HL-60 (cell line): ENCODE measurements around the gene ZMYND12.

ENCODE experiments used
- DNase-seq, 2 experiments: peaks; one replicate each; pipeline ENCODE4 v3.0.0-alpha.2; 2010 to 2020; ENCODE audit warnings: low read depth in 1 of 2, low spot score in 1 of 2
- H3K27ac ChIP-seq: fragments of 250-450 bp; sonication (Bioruptor Pico); replicated peaks from 2 replicates; pipeline ENCODE4 v1.5.1; 2020; ENCODE audit warnings: mild to moderate bottlenecking, moderate library complexity
- H3K27me3 ChIP-seq: fragments of 250-450 bp; sonication (Bioruptor Pico); 2 replicates; pipeline ENCODE4 v1.5.1; 2021; ENCODE audit warnings: mild to moderate bottlenecking, moderate library complexity; ENCODE audit not compliant: insufficient read depth, poor library complexity, severe bottlenecking
- H3K4me3 ChIP-seq: replicated peaks from 2 replicates; pipeline ENCODE4 v1.5.1; 2011; ENCODE audit warnings: mild to moderate bottlenecking, control low read depth, low read length; ENCODE audit not compliant: insufficient read depth
- GABPA ChIP-seq: IDR thresholded peaks from 2 replicates; pipeline ENCODE4 v1.6.1; 2012; ENCODE audit warnings: low read depth
- POLR2AphosphoS5 ChIP-seq: IDR thresholded peaks from 2 replicates; pipeline ENCODE4 v1.6.1; 2012; ENCODE audit warnings: low read depth
- SPI1 ChIP-seq: IDR thresholded peaks from 2 replicates; pipeline ENCODE4 v1.6.1; 2012; ENCODE audit warnings: low read depth, mild to moderate bottlenecking, borderline replicate concordance
- TF ChIP-seq, protein P1 (sequence below): IDR thresholded peaks from one replicate; pipeline ENCODE4 v1.5.1; 2011; ENCODE audit warnings: low read length, control low read depth, inconsistent platforms; ENCODE audit not compliant: insufficient read depth
- TF ChIP-seq, protein P2 (sequence below): IDR thresholded peaks from 2 replicates; pipeline ENCODE4 v1.6.1; 2012; ENCODE audit warnings: low read depth; ENCODE audit not compliant: insufficient replicate concordance

ZMYND12 gene

DNA sequence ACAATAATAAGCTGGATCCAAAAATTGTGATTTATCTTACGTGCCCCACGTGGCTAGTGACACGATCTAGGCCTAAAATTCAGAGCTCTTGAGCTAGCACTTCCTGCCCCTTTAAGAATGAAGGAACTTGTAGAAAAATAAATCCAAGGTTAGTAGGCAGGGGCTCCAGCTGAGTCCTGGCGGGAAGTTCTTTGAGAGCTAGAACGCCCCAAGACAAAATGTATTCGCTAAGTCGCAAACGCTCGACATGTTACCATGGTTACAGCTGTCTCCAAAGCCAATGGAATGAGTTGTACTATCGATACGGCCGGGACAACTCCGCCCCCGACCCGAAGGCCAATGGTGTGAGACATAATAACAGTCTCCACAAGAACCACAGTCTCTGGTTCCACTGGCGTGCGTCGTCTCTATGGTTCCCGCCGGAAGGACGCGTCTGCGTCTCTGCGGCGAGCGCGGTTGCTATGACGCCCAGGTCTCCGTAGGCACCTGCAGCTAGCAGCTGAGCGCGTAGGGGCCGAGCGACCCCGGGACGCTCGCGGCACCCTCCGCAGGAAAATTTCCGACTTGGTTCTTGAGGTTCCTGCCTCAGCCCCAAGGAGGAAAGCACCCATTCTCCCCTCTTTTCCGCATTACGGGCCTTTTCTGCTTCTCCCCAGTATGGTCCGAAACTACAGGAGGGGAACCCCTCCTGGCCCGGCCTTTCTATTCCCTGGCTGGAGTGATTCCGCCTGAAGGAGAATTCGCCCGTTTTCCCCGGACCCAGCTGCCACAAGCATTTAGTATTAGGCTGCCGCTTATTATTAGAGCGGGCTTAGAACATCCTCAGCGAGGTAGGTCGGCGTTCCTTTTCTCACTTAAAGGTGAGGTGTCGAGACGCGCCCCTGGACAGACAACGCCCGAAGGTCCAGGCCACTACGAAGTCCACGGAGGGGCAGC, 7.3 kb upstream of the ZMYND12 start, which contains the start of gene CCDC30:
TSS of gene CCDC30 (plus strand) at position 459 of the 936 bp plus-strand sequence. CDS start 17,266 bp downstream, outside the sequence.
- peak; percentile 52; the same call in 1 of the 2 replicates for TF ChIP-seq POLR2AphosphoS5
- TF ChIP-seq, protein P1, sequence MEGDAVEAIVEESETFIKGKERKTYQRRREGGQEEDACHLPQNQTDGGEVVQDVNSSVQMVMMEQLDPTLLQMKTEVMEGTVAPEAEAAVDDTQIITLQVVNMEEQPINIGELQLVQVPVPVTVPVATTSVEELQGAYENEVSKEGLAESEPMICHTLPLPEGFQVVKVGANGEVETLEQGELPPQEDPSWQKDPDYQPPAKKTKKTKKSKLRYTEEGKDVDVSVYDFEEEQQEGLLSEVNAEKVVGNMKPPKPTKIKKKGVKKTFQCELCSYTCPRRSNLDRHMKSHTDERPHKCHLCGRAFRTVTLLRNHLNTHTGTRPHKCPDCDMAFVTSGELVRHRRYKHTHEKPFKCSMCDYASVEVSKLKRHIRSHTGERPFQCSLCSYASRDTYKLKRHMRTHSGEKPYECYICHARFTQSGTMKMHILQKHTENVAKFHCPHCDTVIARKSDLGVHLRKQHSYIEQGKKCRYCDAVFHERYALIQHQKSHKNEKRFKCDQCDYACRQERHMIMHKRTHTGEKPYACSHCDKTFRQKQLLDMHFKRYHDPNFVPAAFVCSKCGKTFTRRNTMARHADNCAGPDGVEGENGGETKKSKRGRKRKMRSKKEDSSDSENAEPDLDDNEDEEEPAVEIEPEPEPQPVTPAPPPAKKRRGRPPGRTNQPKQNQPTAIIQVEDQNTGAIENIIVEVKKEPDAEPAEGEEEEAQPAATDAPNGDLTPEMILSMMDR = no peak
- peak; percentile 10; the same call in 1 of the 2 replicates for TF ChIP-seq GABPA
- Histone ChIP-seq H3K4me3 (peak within 1 kb of the TSS; percentile 71), H3K27ac (peak within 1 kb of the TSS; percentile 74), H3K27me3 (no peaks in the 10 kb centered on the region)
- peak; percentile 98 to 99 for DNase-seq

- Histone ChIP-seq H3K27ac (no peak overlapping the region), H3K27me3 (no peaks in the 10 kb centered on the region), H3K4me3 (no peak overlapping the region)
- no peak for DNase-seq
- no peak for TF ChIP-seq POLR2AphosphoS5
- TF ChIP-seq, protein P1 = no peak
- TF ChIP-seq, protein P2, sequence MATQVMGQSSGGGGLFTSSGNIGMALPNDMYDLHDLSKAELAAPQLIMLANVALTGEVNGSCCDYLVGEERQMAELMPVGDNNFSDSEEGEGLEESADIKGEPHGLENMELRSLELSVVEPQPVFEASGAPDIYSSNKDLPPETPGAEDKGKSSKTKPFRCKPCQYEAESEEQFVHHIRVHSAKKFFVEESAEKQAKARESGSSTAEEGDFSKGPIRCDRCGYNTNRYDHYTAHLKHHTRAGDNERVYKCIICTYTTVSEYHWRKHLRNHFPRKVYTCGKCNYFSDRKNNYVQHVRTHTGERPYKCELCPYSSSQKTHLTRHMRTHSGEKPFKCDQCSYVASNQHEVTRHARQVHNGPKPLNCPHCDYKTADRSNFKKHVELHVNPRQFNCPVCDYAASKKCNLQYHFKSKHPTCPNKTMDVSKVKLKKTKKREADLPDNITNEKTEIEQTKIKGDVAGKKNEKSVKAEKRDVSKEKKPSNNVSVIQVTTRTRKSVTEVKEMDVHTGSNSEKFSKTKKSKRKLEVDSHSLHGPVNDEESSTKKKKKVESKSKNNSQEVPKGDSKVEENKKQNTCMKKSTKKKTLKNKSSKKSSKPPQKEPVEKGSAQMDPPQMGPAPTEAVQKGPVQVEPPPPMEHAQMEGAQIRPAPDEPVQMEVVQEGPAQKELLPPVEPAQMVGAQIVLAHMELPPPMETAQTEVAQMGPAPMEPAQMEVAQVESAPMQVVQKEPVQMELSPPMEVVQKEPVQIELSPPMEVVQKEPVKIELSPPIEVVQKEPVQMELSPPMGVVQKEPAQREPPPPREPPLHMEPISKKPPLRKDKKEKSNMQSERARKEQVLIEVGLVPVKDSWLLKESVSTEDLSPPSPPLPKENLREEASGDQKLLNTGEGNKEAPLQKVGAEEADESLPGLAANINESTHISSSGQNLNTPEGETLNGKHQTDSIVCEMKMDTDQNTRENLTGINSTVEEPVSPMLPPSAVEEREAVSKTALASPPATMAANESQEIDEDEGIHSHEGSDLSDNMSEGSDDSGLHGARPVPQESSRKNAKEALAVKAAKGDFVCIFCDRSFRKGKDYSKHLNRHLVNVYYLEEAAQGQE = no peak
- TF ChIP-seq SPI1 = no peak
- no peak for TF ChIP-seq GABPA
These were observed 5.4 kb upstream of the ZMYND12 start for GRCh38 chr1:42461196-42461595.

- DNase-seq = peak in 1 of 2 experiments; percentile 76
- peak overlapping the region; percentile 64 for H3K4me3 ChIP-seq
- TF ChIP-seq POLR2AphosphoS5 (no peak), SPI1 (peak; percentile 49; the same call in 1 of the 2 replicates)
- H3K27ac ChIP-seq = peak overlapping the region; percentile 98
- H3K27me3 ChIP-seq = no peaks in the 10 kb centered on the region
These were observed 900 bp upstream of the ZMYND12 start for GRCh38 chr1:42456754-42457089.

DNA sequence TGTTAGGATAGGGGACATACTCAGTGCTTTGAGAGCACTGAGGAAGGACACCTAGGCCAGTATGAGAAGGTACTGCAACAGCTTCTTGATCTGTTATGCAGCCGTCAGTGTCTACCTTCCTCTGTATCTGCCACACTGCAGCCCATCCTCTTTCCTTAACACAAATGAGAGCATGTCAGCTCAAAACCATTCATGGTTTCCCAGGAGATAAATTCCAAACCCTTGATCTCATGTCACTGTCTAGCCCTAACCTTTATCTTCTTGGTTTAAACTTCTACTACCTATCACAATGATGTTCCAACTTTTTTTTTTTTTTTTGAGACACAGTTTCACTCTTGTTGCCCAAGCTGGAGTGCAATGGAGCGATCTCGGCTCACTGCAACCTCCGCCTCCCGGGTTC, 1.4 kb downstream of the ZMYND12 start:
- TF ChIP-seq SPI1 = no peak
- no peak for TF ChIP-seq GABPA
- TF ChIP-seq, protein P2 = no peak
- no peak for TF ChIP-seq POLR2AphosphoS5
- TF ChIP-seq, protein P1 = no peak
- Histone ChIP-seq H3K27me3 (no peaks in the 10 kb centered on the region), H3K27ac (no peak overlapping the region), H3K4me3 (no peak overlapping the region)
- DNase-seq = no peak
